K562 (cell line): ENCODE measurements around the gene MPV17L2. TPM values are rescaled to one million over a fixed set of nuclear protein-coding genes. Genes with fewer than 3 reads are reported as not detected.
A peak's percentile ranks its signal among the peaks of the same experiment; 100 is the strongest.

ENCODE experiments used
- PML ChIP-seq: IDR thresholded peaks from 2 replicates; pipeline ENCODE4 v1.6.1; 2012; ENCODE audit warnings: low read length, inconsistent platforms
- SAP30 ChIP-seq: fragments of 200-600 bp; sonication (generic); IDR thresholded peaks from 2 replicates; pipeline ENCODE4 v1.6.1; 2012; ENCODE audit warnings: borderline replicate concordance, low read depth, mild to moderate bottlenecking, moderate library complexity, low read length, control low read depth, inconsistent platforms; ENCODE audit not compliant: insufficient read depth, poor library complexity, severe bottlenecking
- SMARCA4 ChIP-seq: fragments of 450-650 bp; IDR thresholded peaks from 2 replicates; pipeline ENCODE4 v1.6.1; 2016
- polyA plus RNA-seq, 8 experiments: library from polyadenylated mRNA; depleted of rRNA in 4 of 8; stranded (reverse) in 5 of 8; unstranded in 3 of 8; fragments of >200 nt; fragmentation: Nextera tagmentation in 2 of 8; fragmentation: Illumina TruSeq in 1 of 8; extraction: Ambion mirVana in 2 of 8; extraction: Trizol in 1 of 8; gene quantifications; 2 replicates each; pipeline versions ENCODE4 v1.2.1 to v1.2.3, GENCODE V29; 2011 to 2014; ENCODE audit warnings: inconsistent platforms in 1 of 8, missing spikeins in 1 of 8
- total RNA-seq, 7 experiments: library from RNA; depleted of rRNA in 6 of 7; stranded (reverse); fragments of >200 nt in 6 of 7; fragmentation: Illumina TruSeq in 2 of 7; extraction: Trizol in 2 of 7; gene quantifications; 2 replicates each; pipeline versions ENCODE4 v1.2.1 to v1.2.3, GENCODE V29; 2011 to 2021; ENCODE audit warnings: low replicate concordance in 1 of 7
- TF ChIP-seq, protein P1 (sequence below), 2 experiments: fragments of 450-650 bp in 1 of 2; sonication (generic) in 1 of 2; formaldehyde crosslinking in 1 of 2; IDR thresholded peaks; 2 replicates each; pipeline versions ENCODE4 v1.7.1 to v1.9.0; 2016 to 2022; ENCODE audit warnings: inconsistent platforms in 1 of 2, mild to moderate bottlenecking in 1 of 2, missing genetic modification reagents in 1 of 2
- TF ChIP-seq, protein P2 (sequence below), 2 experiments: fragments of 450-650 bp; conservative IDR thresholded peaks; 2 replicates each; pipeline ENCODE4 v1.6.1; 2017; ENCODE audit warnings: mild to moderate bottlenecking in 2 of 2, moderate library complexity in 2 of 2
- TF ChIP-seq, protein P3 (sequence below): sonication (generic); formaldehyde crosslinking; IDR thresholded peaks from 2 replicates; pipeline ENCODE4 v1.8.1; 2023; ENCODE audit warnings: mild to moderate bottlenecking, missing genetic modification reagents
- TF ChIP-seq, protein P4 (sequence below): IDR thresholded peaks from 2 replicates; pipeline ENCODE4 v1.6.1; 2011; ENCODE audit warnings: borderline replicate concordance, low read depth, mild to moderate bottlenecking, moderate library complexity, low read length; ENCODE audit not compliant: insufficient read depth, poor library complexity, severe bottlenecking
- TF ChIP-seq, protein P5 (sequence below): sonication (generic); formaldehyde crosslinking; IDR thresholded peaks from 2 replicates; pipeline ENCODE4 v1.9.0; 2022; ENCODE audit warnings: mild to moderate bottlenecking, missing genetic modification reagents

Gene MPV17L2
- total and polyA plus RNA-seq, 9 of the 15 experiments (the other 6 are each of a cell fraction or from before 2014, with no cell fraction given) = 10.6 to 60.2 (median 28.5) TPM

DNA sequence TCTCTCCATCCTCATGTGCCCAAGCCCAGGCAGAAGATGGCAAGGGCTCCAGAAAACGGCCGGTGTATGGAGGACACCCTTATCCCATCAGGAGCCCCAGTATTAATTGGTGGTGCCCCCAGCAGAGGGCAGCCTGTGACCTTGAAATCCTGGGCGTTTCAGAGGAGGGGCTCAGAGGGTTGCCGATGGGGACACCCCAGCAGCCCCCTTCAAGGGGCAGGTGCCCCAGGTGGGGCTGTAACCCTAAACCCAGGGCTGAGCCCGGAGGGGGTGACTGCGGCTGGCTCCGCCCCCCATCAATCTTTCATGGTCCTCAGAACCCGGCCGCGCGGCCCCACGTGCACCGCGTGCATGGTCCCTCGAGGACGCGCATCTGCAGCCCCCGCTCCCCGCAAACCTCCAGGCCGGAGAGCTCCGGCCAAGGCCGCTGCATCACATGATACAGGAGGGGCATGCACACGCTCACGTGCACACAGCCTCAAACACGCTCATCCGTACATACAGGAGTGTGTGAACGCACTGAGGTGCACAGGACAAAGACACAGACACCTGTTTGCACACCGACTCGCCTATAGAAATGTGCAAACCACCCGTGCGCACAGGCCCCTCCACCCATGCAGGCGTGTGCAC, 9.9 kb downstream of the MPV17L2 start (continued):
- TF ChIP-seq, protein P1, sequence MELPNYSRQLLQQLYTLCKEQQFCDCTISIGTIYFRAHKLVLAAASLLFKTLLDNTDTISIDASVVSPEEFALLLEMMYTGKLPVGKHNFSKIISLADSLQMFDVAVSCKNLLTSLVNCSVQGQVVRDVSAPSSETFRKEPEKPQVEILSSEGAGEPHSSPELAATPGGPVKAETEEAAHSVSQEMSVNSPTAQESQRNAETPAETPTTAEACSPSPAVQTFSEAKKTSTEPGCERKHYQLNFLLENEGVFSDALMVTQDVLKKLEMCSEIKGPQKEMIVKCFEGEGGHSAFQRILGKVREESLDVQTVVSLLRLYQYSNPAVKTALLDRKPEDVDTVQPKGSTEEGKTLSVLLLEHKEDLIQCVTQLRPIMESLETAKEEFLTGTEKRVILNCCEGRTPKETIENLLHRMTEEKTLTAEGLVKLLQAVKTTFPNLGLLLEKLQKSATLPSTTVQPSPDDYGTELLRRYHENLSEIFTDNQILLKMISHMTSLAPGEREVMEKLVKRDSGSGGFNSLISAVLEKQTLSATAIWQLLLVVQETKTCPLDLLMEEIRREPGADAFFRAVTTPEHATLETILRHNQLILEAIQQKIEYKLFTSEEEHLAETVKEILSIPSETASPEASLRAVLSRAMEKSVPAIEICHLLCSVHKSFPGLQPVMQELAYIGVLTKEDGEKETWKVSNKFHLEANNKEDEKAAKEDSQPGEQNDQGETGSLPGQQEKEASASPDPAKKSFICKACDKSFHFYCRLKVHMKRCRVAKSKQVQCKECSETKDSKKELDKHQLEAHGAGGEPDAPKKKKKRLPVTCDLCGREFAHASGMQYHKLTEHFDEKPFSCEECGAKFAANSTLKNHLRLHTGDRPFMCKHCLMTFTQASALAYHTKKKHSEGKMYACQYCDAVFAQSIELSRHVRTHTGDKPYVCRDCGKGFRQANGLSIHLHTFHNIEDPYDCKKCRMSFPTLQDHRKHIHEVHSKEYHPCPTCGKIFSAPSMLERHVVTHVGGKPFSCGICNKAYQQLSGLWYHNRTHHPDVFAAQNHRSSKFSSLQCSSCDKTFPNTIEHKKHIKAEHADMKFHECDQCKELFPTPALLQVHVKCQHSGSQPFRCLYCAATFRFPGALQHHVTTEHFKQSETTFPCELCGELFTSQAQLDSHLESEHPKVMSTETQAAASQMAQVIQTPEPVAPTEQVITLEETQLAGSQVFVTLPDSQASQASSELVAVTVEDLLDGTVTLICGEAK (IDR thresholded peaks at IDR 0.05) = no peak
- TF ChIP-seq, protein P1 (CRISPR knock-in tag; IDR thresholded peaks at IDR 0.05) = 0 out of 2 replicates have a peak, but pooled peaks have one; percentile 38
- TF ChIP-seq, protein P2, sequence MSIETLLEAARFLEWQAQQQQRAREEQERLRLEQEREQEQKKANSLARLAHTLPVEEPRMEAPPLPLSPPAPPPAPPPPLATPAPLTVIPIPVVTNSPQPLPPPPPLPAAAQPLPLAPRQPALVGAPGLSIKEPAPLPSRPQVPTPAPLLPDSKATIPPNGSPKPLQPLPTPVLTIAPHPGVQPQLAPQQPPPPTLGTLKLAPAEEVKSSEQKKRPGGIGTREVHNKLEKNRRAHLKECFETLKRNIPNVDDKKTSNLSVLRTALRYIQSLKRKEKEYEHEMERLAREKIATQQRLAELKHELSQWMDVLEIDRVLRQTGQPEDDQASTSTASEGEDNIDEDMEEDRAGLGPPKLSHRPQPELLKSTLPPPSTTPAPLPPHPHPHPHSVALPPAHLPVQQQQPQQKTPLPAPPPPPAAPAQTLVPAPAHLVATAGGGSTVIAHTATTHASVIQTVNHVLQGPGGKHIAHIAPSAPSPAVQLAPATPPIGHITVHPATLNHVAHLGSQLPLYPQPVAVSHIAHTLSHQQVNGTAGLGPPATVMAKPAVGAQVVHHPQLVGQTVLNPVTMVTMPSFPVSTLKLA (conservative IDR thresholded peaks at IDR 0.05) = peak; percentile 85 to 89
- TF ChIP-seq, protein P3, sequence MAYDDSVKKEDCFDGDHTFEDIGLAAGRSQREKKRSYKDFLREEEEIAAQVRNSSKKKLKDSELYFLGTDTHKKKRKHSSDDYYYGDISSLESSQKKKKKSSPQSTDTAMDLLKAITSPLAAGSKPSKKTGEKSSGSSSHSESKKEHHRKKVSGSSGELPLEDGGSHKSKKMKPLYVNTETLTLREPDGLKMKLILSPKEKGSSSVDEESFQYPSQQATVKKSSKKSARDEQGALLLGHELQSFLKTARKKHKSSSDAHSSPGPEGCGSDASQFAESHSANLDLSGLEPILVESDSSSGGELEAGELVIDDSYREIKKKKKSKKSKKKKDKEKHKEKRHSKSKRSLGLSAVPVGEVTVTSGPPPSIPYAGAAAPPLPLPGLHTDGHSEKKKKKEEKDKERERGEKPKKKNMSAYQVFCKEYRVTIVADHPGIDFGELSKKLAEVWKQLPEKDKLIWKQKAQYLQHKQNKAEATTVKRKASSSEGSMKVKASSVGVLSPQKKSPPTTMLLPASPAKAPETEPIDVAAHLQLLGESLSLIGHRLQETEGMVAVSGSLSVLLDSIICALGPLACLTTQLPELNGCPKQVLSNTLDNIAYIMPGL (CRISPR knock-in tag) = peak; percentile 46; the same call in 1 of the 2 replicates
- TF ChIP-seq, protein P4, sequence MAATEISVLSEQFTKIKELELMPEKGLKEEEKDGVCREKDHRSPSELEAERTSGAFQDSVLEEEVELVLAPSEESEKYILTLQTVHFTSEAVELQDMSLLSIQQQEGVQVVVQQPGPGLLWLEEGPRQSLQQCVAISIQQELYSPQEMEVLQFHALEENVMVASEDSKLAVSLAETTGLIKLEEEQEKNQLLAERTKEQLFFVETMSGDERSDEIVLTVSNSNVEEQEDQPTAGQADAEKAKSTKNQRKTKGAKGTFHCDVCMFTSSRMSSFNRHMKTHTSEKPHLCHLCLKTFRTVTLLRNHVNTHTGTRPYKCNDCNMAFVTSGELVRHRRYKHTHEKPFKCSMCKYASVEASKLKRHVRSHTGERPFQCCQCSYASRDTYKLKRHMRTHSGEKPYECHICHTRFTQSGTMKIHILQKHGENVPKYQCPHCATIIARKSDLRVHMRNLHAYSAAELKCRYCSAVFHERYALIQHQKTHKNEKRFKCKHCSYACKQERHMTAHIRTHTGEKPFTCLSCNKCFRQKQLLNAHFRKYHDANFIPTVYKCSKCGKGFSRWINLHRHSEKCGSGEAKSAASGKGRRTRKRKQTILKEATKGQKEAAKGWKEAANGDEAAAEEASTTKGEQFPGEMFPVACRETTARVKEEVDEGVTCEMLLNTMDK = peak; percentile 24
- no peak for TF ChIP-seq SMARCA4
- TF ChIP-seq SAP30 = no peak
- TF ChIP-seq PML = no peak
- TF ChIP-seq, protein P5, sequence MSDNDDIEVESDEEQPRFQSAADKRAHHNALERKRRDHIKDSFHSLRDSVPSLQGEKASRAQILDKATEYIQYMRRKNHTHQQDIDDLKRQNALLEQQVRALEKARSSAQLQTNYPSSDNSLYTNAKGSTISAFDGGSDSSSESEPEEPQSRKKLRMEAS = peak; percentile 95
